SH-SY5Y (cell line): ENCODE measurements around the gene PEDS1.

Experiments used
- GATA2 ChIP-seq: IDR thresholded peaks from 2 replicates; pipeline ENCODE4 v1.6.1; 2011; ENCODE audit warnings: mild to moderate bottlenecking, low read depth, low read length
- GATA3 ChIP-seq: IDR thresholded peaks from 2 replicates; pipeline ENCODE4 v1.6.1; 2011; ENCODE audit warnings: low read depth, mild to moderate bottlenecking, low read length, moderate library complexity

GRCh38 chr20:50107086-50107660 is 46.4 kb downstream of the PEDS1 start:
- TF ChIP-seq GATA2 (no peak), GATA3 (no peak)
